Keratinocyte (primary cell): ENCODE data around the gene TIAM1. TPM values are rescaled to one million over a fixed set of nuclear protein-coding genes. Genes with fewer than 3 reads are reported as not detected.

Experiments used
- DNase-seq: peaks from one replicate; pipeline ENCODE4 v3.0.0-alpha.2; 2011; ENCODE audit warnings: low read depth, missing footprints, low spot score
- FAIRE-seq: peaks from 2 replicates; lab custom pipeline; 2011; peaks lifted over from hg19 to GRCh38; lab: Jason Lieb, UNC
- H2AFZ ChIP-seq: 2 replicates; pipeline ENCODE4 v1.6.0; 2012; ENCODE audit warnings: low read length, control low read depth, inconsistent platforms; ENCODE audit not compliant: control insufficient read depth
- H3K27ac ChIP-seq: 2 replicates; pipeline ENCODE4 v1.5.1; 2011; ENCODE audit warnings: low read length; ENCODE audit not compliant: control insufficient read depth, insufficient read depth
- H3K27me3 ChIP-seq: 3 replicates; pipeline ENCODE4 v1.6.0; 2011; ENCODE audit warnings: low read length; ENCODE audit not compliant: control insufficient read depth, insufficient read depth; ENCODE audit errors: extremely low read depth
- H3K36me3 ChIP-seq, 2 experiments: 2 replicates in 1 of 2; 3 replicates in 1 of 2; pipeline ENCODE4 v1.5.1; 2011; ENCODE audit warnings: low read length in 2 of 2, mild to moderate bottlenecking in 1 of 2; ENCODE audit not compliant: control insufficient read depth in 2 of 2, insufficient read depth in 2 of 2; ENCODE audit errors: extremely low read depth in 1 of 2
- H3K4me1 ChIP-seq: 3 replicates; pipeline ENCODE4 v1.5.1; 2011; ENCODE audit warnings: low read length; ENCODE audit not compliant: control insufficient read depth, insufficient read depth; ENCODE audit errors: extremely low read depth
- H3K4me2 ChIP-seq: 3 replicates; pipeline ENCODE4 v1.6.0; 2011; ENCODE audit warnings: low read depth, low read length; ENCODE audit not compliant: control insufficient read depth, insufficient read depth; ENCODE audit errors: extremely low read depth
- H3K4me3 ChIP-seq, 3 experiments: fragments of 200-600 bp in 1 of 3; sonication (generic) in 1 of 3; 2 replicates in 2 of 3; 3 replicates in 1 of 3; pipeline ENCODE4 v1.5.1; 2011 to 2016; ENCODE audit warnings: low read length in 3 of 3, mild to moderate bottlenecking in 3 of 3, control low read depth in 2 of 3, inconsistent platforms in 1 of 3, low read depth in 1 of 3, mixed read lengths in 1 of 3, mixed run types in 1 of 3, moderate library complexity in 1 of 3; ENCODE audit not compliant: control insufficient read depth in 2 of 3, insufficient read depth in 2 of 3; ENCODE audit errors: extremely low read depth in 1 of 3
- H3K79me2 ChIP-seq: 2 replicates; pipeline ENCODE4 v1.6.0; 2012; ENCODE audit warnings: low read length; ENCODE audit not compliant: control insufficient read depth, insufficient read depth
- H3K9ac ChIP-seq: 3 replicates; pipeline ENCODE4 v1.6.0; 2011; ENCODE audit warnings: low read length; ENCODE audit not compliant: control insufficient read depth, insufficient read depth; ENCODE audit errors: extremely low read depth
- H3K9me1 ChIP-seq: 3 replicates; pipeline ENCODE4 v1.6.0; 2011; ENCODE audit warnings: low read length; ENCODE audit not compliant: control insufficient read depth, insufficient read depth; ENCODE audit errors: extremely low read depth
- H3K9me3 ChIP-seq: 2 replicates; pipeline ENCODE4 v1.5.1; 2012; ENCODE audit warnings: low read depth, low read length; ENCODE audit not compliant: control insufficient read depth
- H4K20me1 ChIP-seq: 3 replicates; pipeline ENCODE4 v1.6.0; 2011; ENCODE audit warnings: low read length; ENCODE audit not compliant: control insufficient read depth, insufficient read depth; ENCODE audit errors: extremely low read depth
- CTCF ChIP-seq, 3 experiments: IDR thresholded peaks in 1 of 3; conservative IDR thresholded peaks in 1 of 3; optimal IDR thresholded peaks in 1 of 3; 2 replicates in 2 of 3; 3 replicates in 1 of 3; pipeline versions ENCODE3 to v1.5.1; 2011; ENCODE audit warnings: low read length in 3 of 3, mild to moderate bottlenecking in 3 of 3, moderate library complexity in 2 of 3, control low read depth in 1 of 3, inconsistent platforms in 1 of 3; ENCODE audit not compliant: insufficient read depth in 2 of 3; ENCODE audit errors: extremely low read depth in 1 of 3
- EZH2 ChIP-seq: IDR thresholded peaks from one replicate; pipeline ENCODE4 v1.6.1; 2012; ENCODE audit warnings: inconsistent platforms, mild to moderate bottlenecking, low read length, moderate library complexity
- dilution Hi-C: fragments of 300-500 bp; cut with MboI; formaldehyde crosslinking; loops from one replicate; pipeline ENCODE4 v1.7.0; 2020; ENCODE audit warnings: low sequenced_read_pairs; ENCODE audit not compliant: extremely low pct_ligation_motif_present
- polyA plus RNA-seq, 5 experiments: library from polyadenylated mRNA; depleted of rRNA in 3 of 5; stranded (reverse) in 3 of 5; stranded (forward) in 1 of 5; unstranded in 1 of 5; fragments of >200 nt; gene quantifications; 1 replicate in 1 of 5; 2 replicates in 3 of 5; 3 replicates in 1 of 5; pipeline versions ENCODE4 v1.2.1 to v1.2.3, GENCODE V29; 2011 to 2012; ENCODE audit warnings: missing spikeins in 2 of 5, low read depth in 1 of 5, low replicate concordance in 1 of 5

The TIAM1 gene
- polyA plus RNA-seq, 1 donor (not counting 4 experiments of a cell fraction or from before 2014, with no cell fraction given): 8.3 TPM

- DNase-seq: no peak
- no peak overlapping the region for H3K4me3 ChIP-seq
- TF ChIP-seq CTCF (optimal IDR thresholded peaks at IDR 0.05 in 1 of 3, IDR thresholded peaks at IDR 0.05 in 1 of 3, conservative IDR thresholded peaks at IDR 0.05 in 1 of 3; ENCODE audit: extremely low read depth in 1 of 3, insufficient read depth in 2 of 3, low read length in 3 of 3) (no peak), EZH2 (no peak)
- no peak overlapping the region for H3K4me2 ChIP-seq
- dilution Hi-C loops: no loop called here
- H3K9me1 ChIP-seq: no peaks in the 10 kb centered on the region
- H3K4me1 ChIP-seq: peaks cover 26% of the 10 kb centered on the region
- FAIRE-seq: no peak
- H3K27me3 ChIP-seq: no peaks in the 10 kb centered on the region
- H3K79me2 ChIP-seq: no peaks in the 10 kb centered on the region
- H2AFZ ChIP-seq: no peak overlapping the region
- no peak overlapping the region for H3K27ac ChIP-seq
- no peak overlapping the region for H3K9ac ChIP-seq
- no peaks in the 10 kb centered on the region for H4K20me1 ChIP-seq
- no peaks in the 10 kb centered on the region for H3K9me3 ChIP-seq
- no peaks in the 10 kb centered on the region for H3K36me3 ChIP-seq
These were observed 14.1 kb upstream of the TIAM1 start for GRCh38 chr21:31358158-31358557.

GRCh38 chr21:31356440-31356839 is 12.4 kb upstream of the TIAM1 start:
- Histone ChIP-seq H3K4me3 (no peak overlapping the region), H2AFZ (no peak overlapping the region), H4K20me1 (no peaks in the 10 kb centered on the region), H3K27ac (no peak overlapping the region), H3K9me1 (no peaks in the 10 kb centered on the region), H3K27me3 (no peaks in the 10 kb centered on the region), H3K79me2 (no peaks in the 10 kb centered on the region), H3K4me1 (peaks cover 34% of the 10 kb centered on the region), H3K9ac (no peak overlapping the region), H3K9me3 (no peaks in the 10 kb centered on the region), H3K36me3 (no peaks in the 10 kb centered on the region), H3K4me2 (no peak overlapping the region)
- dilution Hi-C loops: no loop called here
- FAIRE-seq (no peak), DNase-seq (no peak)
- no peak for TF ChIP-seq CTCF (optimal IDR thresholded peaks at IDR 0.05 in 1 of 3, IDR thresholded peaks at IDR 0.05 in 1 of 3, conservative IDR thresholded peaks at IDR 0.05 in 1 of 3; ENCODE audit: extremely low read depth in 1 of 3, insufficient read depth in 2 of 3, low read length in 3 of 3)
- no peak for TF ChIP-seq EZH2
